HEK293 (cell line): ENCODE data around the gene LARP1.

Experiments used
- CTCF ChIA-PET: fragments of 350-600 bp; formaldehyde crosslinking; extraction: SDS; loops from one replicate; lab custom pipeline; 2021; ENCODE audit warnings: antibody characterized with exemption; lab: Yijun Ruan, JAX
- POLR2A ChIA-PET: fragments of 300-600 bp; formaldehyde crosslinking; extraction: SDS; loops from one replicate; lab custom pipeline; 2020; ENCODE audit warnings: antibody characterized with exemption, inconsistent platforms; lab: Yijun Ruan, JAX
- H3K27ac ChIP-seq: fragments of 200-500 bp; sonication (Bioruptor generic); 2 replicates; pipeline ENCODE4 v1.5.1; 2014; ENCODE audit warnings: low read depth, low read length, control low read depth, inconsistent platforms; ENCODE audit errors: extremely low read depth
- H3K36me3 ChIP-seq, 2 experiments: fragments of 200-500 bp in 1 of 2; sonication (Bioruptor generic) in 1 of 2; 1 replicate in 1 of 2; 2 replicates in 1 of 2; pipeline ENCODE4 v1.5.1; 2014 to 2017; ENCODE audit warnings: inconsistent platforms in 2 of 2, low read length in 2 of 2; ENCODE audit not compliant: control insufficient read depth in 2 of 2, insufficient read depth in 1 of 2
- H3K4me1 ChIP-seq: fragments of 200-500 bp; sonication (Bioruptor generic); 2 replicates; pipeline ENCODE4 v1.5.1; 2014; ENCODE audit warnings: mild to moderate bottlenecking, low read length, inconsistent platforms; ENCODE audit not compliant: control insufficient read depth, insufficient read depth
- H3K4me3 ChIP-seq: 2 replicates; pipeline ENCODE4 v1.5.1; 2011; ENCODE audit warnings: low read depth, mild to moderate bottlenecking, control low read depth, low read length, moderate library complexity
- H3K9me3 ChIP-seq: fragments of 200-500 bp; sonication (Bioruptor generic); 2 replicates; pipeline ENCODE4 v1.5.1; 2014; ENCODE audit warnings: low read depth, low read length, inconsistent platforms; ENCODE audit not compliant: control insufficient read depth, insufficient read depth
- KLF8 ChIP-seq: fragments of 450-650 bp; formaldehyde crosslinking; IDR thresholded peaks from 2 replicates; pipeline ENCODE4 v1.5.1; 2016; ENCODE audit warnings: missing biosample characterization, missing genetic modification characterization
- MZF1 ChIP-seq: fragments of 450-650 bp; formaldehyde crosslinking; IDR thresholded peaks from 2 replicates; pipeline ENCODE4 v1.5.1; 2017; ENCODE audit warnings: missing biosample characterization, missing genetic modification characterization, borderline replicate concordance
- REPIN1 ChIP-seq: fragments of 450-650 bp; formaldehyde crosslinking; IDR thresholded peaks from 2 replicates; pipeline ENCODE4 v1.5.1; 2017; ENCODE audit warnings: missing biosample characterization, missing genetic modification characterization, low read depth
- SCRT1 ChIP-seq: fragments of 450-650 bp; formaldehyde crosslinking; IDR thresholded peaks from 2 replicates; pipeline ENCODE4 v1.5.1; 2016; ENCODE audit warnings: missing biosample characterization, missing genetic modification characterization, borderline replicate concordance
- YY1 ChIP-seq: fragments of 450-650 bp; formaldehyde crosslinking; IDR thresholded peaks from 2 replicates; pipeline ENCODE4 v1.5.1; 2018; ENCODE audit warnings: missing biosample characterization, missing genetic modification characterization
- ZNF133 ChIP-seq: fragments of 450-650 bp; formaldehyde crosslinking; IDR thresholded peaks from 2 replicates; pipeline ENCODE4 v1.5.1; 2016; ENCODE audit warnings: missing biosample characterization, missing genetic modification characterization
- ZNF157 ChIP-seq: fragments of 450-650 bp; formaldehyde crosslinking; IDR thresholded peaks from 2 replicates; pipeline ENCODE4 v1.5.1; 2016; ENCODE audit warnings: missing biosample characterization, missing genetic modification characterization
- ZNF341 ChIP-seq: fragments of 450-650 bp; formaldehyde crosslinking; IDR thresholded peaks from 2 replicates; pipeline ENCODE4; 2016; ENCODE audit warnings: low read depth, missing biosample characterization, missing genetic modification characterization
- ZNF548 ChIP-seq: fragments of 450-650 bp; formaldehyde crosslinking; IDR thresholded peaks from 2 replicates; pipeline ENCODE4 v1.5.1; 2016; ENCODE audit warnings: missing biosample characterization, missing genetic modification characterization
- ZNF560 ChIP-seq: fragments of 450-650 bp; formaldehyde crosslinking; IDR thresholded peaks from 2 replicates; pipeline ENCODE4 v1.5.1; 2017; ENCODE audit warnings: missing biosample characterization, missing genetic modification characterization, borderline replicate concordance
- ZNF658 ChIP-seq: fragments of 450-650 bp; formaldehyde crosslinking; IDR thresholded peaks from 2 replicates; pipeline ENCODE4; 2016; ENCODE audit warnings: missing biosample characterization, missing genetic modification characterization
- ZNF670 ChIP-seq: fragments of 450-650 bp; formaldehyde crosslinking; IDR thresholded peaks from 2 replicates; pipeline ENCODE4 v1.5.1; 2016; ENCODE audit warnings: missing biosample characterization, missing genetic modification characterization, low read depth
- ZNF791 ChIP-seq: fragments of 450-650 bp; formaldehyde crosslinking; IDR thresholded peaks from 2 replicates; pipeline ENCODE4 v1.5.1; 2016; ENCODE audit warnings: missing biosample characterization, missing genetic modification characterization
- ZSCAN23 ChIP-seq: fragments of 450-650 bp; formaldehyde crosslinking; IDR thresholded peaks from 2 replicates; pipeline ENCODE4 v1.5.1; 2016; ENCODE audit warnings: missing biosample characterization, missing genetic modification characterization
- TF ChIP-seq, protein P1 (sequence below): fragments of 450-650 bp; formaldehyde crosslinking; conservative IDR thresholded peaks from 2 replicates; pipeline ENCODE4 v1.5.1; 2016; ENCODE audit warnings: low read depth, missing biosample characterization, missing genetic modification characterization
- TF ChIP-seq, protein P2 (sequence below): fragments of 450-650 bp; formaldehyde crosslinking; IDR thresholded peaks from 2 replicates; pipeline ENCODE4 v1.5.1; 2016; ENCODE audit warnings: missing biosample characterization, missing genetic modification characterization, low read depth
- TF ChIP-seq, protein P3 (sequence below): fragments of 450-650 bp; formaldehyde crosslinking; IDR thresholded peaks from 2 replicates; pipeline ENCODE4; 2016; ENCODE audit warnings: missing biosample characterization, missing genetic modification characterization
- TF ChIP-seq, protein P4 (sequence below): fragments of 450-650 bp; formaldehyde crosslinking; IDR thresholded peaks from 2 replicates; pipeline ENCODE4 v1.5.0; 2017; ENCODE audit warnings: missing biosample characterization, missing genetic modification characterization, borderline replicate concordance
- TF ChIP-seq, protein P5 (sequence below): fragments of 450-650 bp; formaldehyde crosslinking; IDR thresholded peaks from 2 replicates; pipeline ENCODE4 v1.5.1; 2016; ENCODE audit warnings: missing biosample characterization, missing genetic modification characterization

Gene LARP1

DNA sequence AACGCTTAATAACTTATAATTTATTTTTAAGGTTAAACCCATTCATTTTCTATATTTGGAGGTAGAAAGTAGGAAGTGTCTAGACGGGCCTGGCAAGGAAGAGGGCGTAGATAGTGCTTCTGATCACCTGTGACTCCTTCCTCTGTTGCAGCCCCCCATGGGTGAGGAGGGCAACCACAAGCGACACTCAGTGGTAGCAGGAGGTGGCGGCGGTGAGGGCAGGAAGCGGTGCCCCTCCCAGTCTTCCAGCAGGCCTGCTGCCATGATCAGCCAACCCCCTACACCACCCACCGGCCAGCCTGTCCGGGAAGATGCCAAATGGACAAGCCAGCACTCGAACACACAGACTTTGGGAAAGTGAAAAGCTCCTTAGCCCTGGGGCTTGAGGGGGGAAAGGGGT, 58.6 kb downstream of the LARP1 start (continued):
- TF ChIP-seq, protein P1, sequence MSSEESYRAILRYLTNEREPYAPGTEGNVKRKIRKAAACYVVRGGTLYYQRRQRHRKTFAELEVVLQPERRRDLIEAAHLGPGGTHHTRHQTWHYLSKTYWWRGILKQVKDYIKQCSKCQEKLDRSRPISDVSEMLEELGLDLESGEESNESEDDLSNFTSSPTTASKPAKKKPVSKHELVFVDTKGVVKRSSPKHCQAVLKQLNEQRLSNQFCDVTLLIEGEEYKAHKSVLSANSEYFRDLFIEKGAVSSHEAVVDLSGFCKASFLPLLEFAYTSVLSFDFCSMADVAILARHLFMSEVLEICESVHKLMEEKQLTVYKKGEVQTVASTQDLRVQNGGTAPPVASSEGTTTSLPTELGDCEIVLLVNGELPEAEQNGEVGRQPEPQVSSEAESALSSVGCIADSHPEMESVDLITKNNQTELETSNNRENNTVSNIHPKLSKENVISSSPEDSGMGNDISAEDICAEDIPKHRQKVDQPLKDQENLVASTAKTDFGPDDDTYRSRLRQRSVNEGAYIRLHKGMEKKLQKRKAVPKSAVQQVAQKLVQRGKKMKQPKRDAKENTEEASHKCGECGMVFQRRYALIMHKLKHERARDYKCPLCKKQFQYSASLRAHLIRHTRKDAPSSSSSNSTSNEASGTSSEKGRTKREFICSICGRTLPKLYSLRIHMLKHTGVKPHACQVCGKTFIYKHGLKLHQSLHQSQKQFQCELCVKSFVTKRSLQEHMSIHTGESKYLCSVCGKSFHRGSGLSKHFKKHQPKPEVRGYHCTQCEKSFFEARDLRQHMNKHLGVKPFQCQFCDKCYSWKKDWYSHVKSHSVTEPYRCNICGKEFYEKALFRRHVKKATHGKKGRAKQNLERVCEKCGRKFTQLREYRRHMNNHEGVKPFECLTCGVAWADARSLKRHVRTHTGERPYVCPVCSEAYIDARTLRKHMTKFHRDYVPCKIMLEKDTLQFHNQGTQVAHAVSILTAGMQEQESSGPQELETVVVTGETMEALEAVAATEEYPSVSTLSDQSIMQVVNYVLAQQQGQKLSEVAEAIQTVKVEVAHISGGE (tag by site-specific recombination) = no peak
- TF ChIP-seq ZNF560 (tag by site-specific recombination) (no peak), ZNF548 (tag by site-specific recombination) (no peak), ZNF133 (tag by site-specific recombination) (no peak), ZNF670 (tag by site-specific recombination) (no peak), MZF1 (tag by site-specific recombination) (no peak)
- TF ChIP-seq, protein P2, sequence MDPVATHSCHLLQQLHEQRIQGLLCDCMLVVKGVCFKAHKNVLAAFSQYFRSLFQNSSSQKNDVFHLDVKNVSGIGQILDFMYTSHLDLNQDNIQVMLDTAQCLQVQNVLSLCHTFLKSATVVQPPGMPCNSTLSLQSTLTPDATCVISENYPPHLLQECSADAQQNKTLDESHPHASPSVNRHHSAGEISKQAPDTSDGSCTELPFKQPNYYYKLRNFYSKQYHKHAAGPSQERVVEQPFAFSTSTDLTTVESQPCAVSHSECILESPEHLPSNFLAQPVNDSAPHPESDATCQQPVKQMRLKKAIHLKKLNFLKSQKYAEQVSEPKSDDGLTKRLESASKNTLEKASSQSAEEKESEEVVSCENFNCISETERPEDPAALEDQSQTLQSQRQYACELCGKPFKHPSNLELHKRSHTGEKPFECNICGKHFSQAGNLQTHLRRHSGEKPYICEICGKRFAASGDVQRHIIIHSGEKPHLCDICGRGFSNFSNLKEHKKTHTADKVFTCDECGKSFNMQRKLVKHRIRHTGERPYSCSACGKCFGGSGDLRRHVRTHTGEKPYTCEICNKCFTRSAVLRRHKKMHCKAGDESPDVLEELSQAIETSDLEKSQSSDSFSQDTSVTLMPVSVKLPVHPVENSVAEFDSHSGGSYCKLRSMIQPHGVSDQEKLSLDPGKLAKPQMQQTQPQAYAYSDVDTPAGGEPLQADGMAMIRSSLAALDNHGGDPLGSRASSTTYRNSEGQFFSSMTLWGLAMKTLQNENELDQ (tag by site-specific recombination) = no peak
- TF ChIP-seq, protein P3, sequence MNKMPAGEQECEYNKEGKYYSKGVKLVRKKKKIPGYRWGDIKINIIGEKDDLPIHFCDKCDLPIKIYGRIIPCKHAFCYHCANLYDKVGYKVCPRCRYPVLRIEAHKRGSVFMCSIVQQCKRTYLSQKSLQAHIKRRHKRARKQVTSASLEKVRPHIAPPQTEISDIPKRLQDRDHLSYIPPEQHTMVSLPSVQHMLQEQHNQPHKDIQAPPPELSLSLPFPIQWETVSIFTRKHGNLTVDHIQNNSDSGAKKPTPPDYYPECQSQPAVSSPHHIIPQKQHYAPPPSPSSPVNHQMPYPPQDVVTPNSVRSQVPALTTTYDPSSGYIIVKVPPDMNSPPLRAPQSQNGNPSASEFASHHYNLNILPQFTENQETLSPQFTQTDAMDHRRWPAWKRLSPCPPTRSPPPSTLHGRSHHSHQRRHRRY (tag by site-specific recombination) = no peak

DNA sequence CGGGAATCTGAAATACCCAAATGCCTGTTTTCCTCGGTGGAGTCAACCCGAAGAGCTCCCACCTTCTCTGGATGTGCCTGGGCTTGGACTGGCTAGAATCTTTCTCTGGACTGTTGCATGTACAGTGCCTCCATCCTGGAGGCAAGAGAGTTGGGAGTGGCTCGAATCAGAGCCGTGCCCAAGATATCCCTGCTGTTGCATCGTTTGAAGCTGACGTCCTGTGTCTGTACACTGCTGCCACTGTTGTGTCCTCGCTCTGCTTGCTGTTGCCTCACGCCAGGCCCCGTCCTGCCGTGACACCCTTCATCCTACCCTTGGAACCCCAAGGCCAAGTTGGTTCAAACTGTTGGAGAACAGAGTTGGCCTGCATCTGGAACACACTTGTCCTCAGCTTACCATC, 59.8 kb downstream of the LARP1 start:
- ChIA-PET CTCF (no interaction called here), POLR2A (no interaction called here)
- peak; percentile 86 for TF ChIP-seq ZNF157 (tag by site-specific recombination)
- no peak for TF ChIP-seq REPIN1 (tag by site-specific recombination)
- Histone ChIP-seq H3K27ac (no peak overlapping the region), H3K36me3 (peaks cover 40 to 97% of the 10 kb centered on the region in 2 experiments), H3K4me1 (no peaks in the 10 kb centered on the region), H3K4me3 (no peak overlapping the region), H3K9me3 (no peaks in the 10 kb centered on the region)

DNA sequence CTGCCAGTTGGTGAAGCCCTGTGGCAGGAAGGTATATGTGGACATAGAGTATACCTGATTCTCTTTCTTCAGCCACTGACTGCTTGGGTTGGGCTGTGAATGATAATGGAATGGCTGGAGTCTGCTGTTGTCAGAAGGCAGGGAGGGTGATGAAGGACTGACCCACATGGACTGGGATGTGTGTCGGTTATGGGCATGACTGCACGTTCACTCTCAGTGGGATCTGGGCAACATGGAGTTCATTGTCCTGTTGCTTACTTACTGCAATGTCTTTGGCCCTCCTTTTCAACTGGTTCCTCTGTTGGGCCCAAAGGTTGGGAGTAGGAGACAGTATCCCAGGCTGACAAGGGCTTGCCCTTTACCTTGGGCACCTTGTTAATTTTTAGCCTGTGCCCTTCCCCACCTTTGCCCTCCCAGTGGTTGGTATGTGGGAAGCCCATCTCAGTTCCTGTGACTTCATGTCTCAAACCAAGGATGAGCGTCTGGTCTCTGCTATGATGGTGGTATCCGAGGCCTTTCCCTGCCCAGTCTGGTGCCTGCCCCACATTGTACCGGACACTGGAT, 60.6 kb downstream of the LARP1 start:
- no peak overlapping the region for H3K4me3 ChIP-seq
- H3K4me1 ChIP-seq = no peaks in the 10 kb centered on the region
- H3K9me3 ChIP-seq = no peaks in the 10 kb centered on the region
- no peak overlapping the region for H3K27ac ChIP-seq
- POLR2A ChIA-PET = no interaction called here
- peaks cover 33 to 98% of the 10 kb centered on the region in 2 experiments for H3K36me3 ChIP-seq
- CTCF ChIA-PET = interaction anchor here (0.6 kb wide), 1 partner anchor 118 kb away, joined by 3 read pairs; no protein-coding TSS in a partner anchor
- TF ChIP-seq ZNF341 (tag by site-specific recombination) = no peak
- no peak for TF ChIP-seq KLF8 (tag by site-specific recombination)
- TF ChIP-seq, protein P4, sequence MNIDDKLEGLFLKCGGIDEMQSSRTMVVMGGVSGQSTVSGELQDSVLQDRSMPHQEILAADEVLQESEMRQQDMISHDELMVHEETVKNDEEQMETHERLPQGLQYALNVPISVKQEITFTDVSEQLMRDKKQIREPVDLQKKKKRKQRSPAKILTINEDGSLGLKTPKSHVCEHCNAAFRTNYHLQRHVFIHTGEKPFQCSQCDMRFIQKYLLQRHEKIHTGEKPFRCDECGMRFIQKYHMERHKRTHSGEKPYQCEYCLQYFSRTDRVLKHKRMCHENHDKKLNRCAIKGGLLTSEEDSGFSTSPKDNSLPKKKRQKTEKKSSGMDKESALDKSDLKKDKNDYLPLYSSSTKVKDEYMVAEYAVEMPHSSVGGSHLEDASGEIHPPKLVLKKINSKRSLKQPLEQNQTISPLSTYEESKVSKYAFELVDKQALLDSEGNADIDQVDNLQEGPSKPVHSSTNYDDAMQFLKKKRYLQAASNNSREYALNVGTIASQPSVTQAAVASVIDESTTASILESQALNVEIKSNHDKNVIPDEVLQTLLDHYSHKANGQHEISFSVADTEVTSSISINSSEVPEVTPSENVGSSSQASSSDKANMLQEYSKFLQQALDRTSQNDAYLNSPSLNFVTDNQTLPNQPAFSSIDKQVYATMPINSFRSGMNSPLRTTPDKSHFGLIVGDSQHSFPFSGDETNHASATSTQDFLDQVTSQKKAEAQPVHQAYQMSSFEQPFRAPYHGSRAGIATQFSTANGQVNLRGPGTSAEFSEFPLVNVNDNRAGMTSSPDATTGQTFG (tag by site-specific recombination) = no peak
- TF ChIP-seq ZNF791 (tag by site-specific recombination) = no peak
- no peak for TF ChIP-seq SCRT1 (tag by site-specific recombination)
- no peak for TF ChIP-seq YY1 (tag by site-specific recombination)
- TF ChIP-seq ZNF658 = no peak
- no peak for TF ChIP-seq ZSCAN23 (tag by site-specific recombination)
- TF ChIP-seq, protein P5, sequence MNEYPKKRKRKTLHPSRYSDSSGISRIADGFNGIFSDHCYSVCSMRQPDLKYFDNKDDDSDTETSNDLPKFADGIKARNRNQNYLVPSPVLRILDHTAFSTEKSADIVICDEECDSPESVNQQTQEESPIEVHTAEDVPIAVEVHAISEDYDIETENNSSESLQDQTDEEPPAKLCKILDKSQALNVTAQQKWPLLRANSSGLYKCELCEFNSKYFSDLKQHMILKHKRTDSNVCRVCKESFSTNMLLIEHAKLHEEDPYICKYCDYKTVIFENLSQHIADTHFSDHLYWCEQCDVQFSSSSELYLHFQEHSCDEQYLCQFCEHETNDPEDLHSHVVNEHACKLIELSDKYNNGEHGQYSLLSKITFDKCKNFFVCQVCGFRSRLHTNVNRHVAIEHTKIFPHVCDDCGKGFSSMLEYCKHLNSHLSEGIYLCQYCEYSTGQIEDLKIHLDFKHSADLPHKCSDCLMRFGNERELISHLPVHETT (tag by site-specific recombination) = no peak
